ENCODE results near the gene SF1. TPM values are rescaled to one million over a fixed set of nuclear protein-coding genes. Genes with fewer than 3 reads are reported as not detected.
"Not testable (repeated sequence)": the region's sequence is repeated elsewhere in the genome, so short reads cannot be mapped to it uniquely, and the experiment has no call there.

SF1 gene, protein sequence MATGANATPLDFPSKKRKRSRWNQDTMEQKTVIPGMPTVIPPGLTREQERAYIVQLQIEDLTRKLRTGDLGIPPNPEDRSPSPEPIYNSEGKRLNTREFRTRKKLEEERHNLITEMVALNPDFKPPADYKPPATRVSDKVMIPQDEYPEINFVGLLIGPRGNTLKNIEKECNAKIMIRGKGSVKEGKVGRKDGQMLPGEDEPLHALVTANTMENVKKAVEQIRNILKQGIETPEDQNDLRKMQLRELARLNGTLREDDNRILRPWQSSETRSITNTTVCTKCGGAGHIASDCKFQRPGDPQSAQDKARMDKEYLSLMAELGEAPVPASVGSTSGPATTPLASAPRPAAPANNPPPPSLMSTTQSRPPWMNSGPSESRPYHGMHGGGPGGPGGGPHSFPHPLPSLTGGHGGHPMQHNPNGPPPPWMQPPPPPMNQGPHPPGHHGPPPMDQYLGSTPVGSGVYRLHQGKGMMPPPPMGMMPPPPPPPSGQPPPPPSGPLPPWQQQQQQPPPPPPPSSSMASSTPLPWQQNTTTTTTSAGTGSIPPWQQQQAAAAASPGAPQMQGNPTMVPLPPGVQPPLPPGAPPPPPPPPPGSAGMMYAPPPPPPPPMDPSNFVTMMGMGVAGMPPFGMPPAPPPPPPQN
- polyA plus RNA-seq (2012; ENCODE audit: missing spikeins), result 146 TPM

DNA sequence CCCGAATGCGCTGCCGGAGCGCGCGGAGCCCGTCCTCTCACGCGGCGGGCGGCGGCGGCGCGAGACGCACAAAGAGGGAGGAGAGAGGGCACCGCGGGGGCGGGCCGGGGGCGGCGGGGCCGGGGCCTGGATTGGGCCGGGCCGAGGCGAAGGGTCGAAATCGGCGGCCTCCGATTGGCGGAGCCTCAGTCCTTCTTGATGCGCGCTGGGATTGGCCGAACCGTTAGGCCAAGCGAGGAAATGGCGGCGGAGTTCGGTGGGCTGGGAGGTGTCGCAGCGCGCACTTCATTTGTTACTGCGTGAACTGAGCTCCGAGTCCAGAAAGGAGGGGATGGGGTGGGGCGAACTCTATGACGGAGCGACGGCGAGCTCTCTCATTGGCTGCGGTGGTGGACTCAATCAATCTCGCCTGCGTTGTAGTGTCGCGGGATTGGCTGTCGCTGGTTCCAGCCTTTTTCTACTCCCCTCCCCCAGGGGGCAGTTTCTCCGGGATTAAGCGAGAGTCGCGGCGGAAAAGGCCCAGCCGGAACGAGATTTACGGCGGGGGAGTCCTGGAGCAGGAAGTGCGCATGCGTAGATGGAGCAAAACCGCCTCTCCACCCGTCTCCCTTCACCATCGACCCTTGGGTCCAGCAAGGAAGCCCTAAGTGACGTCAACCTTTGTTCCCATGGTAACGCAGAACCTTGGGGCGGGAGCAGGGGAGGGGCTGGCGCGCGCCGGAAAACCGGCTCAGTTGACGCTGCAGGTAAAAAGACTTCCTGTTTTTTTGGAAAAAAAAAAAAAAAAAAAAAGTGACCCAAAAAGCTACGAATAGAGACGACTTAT is at the start of gene SF1:
Gene SF1 (minus strand): TSS at position 70 of the 826 bp plus-strand sequence. CDS start 150 bp downstream, outside the sequence.
- peak; percentile 96 for TF ChIP-seq POLR2AphosphoS5 (IDR thresholded peaks at IDR 0.05; ENCODE audit: low read depth, low read length)
- peak; percentile 70 for TF ChIP-seq TAF1 (IDR thresholded peaks at IDR 0.05; ENCODE audit: borderline replicate concordance, low read depth, low read length)
- peak; percentile 95 for TF ChIP-seq POLR2A (IDR thresholded peaks at IDR 0.05; ENCODE audit: low read depth, low read length)
- FAIRE-seq, result peak; percentile 100
- peak; percentile 90 for DNase-seq (ENCODE audit: insufficient read length)

DNA sequence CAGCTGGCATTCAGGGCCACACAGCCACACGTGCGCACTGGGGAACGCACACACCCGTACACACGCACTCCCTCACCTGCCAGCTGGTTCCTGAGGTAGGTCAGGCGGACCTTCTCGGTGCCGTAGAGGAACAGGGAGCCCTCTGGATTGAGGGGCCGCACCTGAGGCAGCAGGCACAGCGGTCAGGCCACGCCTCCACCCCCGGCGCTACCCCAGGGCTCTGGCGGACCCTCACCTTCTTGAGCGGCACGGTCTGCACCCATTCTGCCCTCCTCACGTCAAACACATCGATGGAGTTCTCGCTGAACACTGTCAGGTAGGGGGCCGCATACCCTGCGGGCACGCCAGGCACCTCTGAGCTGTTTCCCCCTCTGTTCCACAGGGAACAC is 49.1 kb upstream of the SF1 start:
- no peak for FAIRE-seq
- TF ChIP-seq POLR2AphosphoS5 (IDR thresholded peaks at IDR 0.05; ENCODE audit: low read depth, low read length) (no peak), POLR2A (IDR thresholded peaks at IDR 0.05; ENCODE audit: low read depth, low read length) (no peak), TAF1 (IDR thresholded peaks at IDR 0.05; ENCODE audit: borderline replicate concordance, low read depth, low read length) (no peak)
- no peak for DNase-seq (ENCODE audit: insufficient read length)

DNA sequence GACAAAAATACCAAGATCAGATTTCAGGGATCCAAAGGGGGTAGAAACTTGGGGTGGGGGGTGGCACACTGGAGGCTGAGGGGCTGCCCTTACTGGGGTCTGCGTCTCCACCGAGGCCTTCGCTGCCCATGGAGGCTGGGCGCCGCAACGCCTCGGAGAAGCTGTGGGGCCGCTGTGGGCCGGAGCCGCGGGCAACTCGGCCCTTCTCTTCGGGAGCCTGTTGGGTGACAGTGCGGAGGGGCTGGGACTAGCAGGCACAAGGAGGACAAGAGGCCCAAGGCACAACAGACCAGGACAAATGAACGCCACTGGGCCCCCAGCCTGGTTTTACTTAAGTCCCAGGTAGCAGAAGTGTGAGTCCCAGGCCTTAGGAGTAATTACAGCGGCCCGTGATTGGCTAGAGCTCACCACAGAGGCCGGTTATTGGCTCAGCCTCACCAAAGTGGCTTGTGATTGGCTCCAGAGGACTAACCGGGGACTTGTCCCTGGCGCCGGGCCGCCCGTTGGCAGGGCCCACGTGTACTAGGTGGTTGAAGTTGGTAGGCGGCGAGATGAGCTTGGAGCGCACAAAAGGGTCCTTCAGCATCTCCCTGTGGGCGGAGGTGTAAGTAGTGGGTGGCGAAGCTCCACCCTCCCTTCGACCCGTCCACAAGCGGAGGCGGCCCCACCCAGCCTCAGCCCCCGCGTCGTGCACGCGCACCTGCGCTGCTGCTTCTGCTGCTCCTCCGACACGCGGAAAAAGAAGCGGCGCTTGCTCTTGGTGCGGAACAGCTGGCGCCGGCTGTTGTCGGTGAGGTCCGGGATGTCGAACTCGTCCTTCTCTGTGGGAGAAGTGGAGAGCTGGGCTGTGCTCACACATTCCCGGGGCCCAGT is 48.5 kb upstream of the SF1 start:
- no peak for TF ChIP-seq POLR2AphosphoS5 (IDR thresholded peaks at IDR 0.05; ENCODE audit: low read depth, low read length)
- no peak for TF ChIP-seq POLR2A (IDR thresholded peaks at IDR 0.05; ENCODE audit: low read depth, low read length)
- TF ChIP-seq TAF1 (IDR thresholded peaks at IDR 0.05; ENCODE audit: borderline replicate concordance, low read depth, low read length), result no peak
- DNase-seq (ENCODE audit: insufficient read length) (no peak), FAIRE-seq (no peak)

DNA sequence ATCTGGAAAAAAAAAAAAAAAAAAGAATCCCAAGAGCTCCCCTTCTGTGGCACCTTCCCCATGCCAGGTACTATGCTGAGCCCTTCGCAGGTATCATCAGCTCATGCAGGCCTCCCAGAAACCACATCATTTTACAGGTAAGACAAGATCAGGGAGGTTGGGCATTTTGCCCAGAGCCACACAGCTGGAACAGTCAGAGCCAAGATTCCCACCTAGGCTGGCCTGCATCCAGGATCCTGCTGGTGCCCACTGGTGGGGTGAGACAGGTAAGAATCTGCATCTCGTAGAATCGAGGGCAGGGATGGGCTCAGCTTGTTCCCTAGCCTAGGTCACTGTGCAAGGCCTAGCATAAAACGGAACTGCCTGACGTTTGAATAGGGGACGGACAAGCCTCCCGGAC is 47.7 kb upstream of the SF1 start:
- no peak for DNase-seq (ENCODE audit: insufficient read length)
- FAIRE-seq, result no peak
- no peak for TF ChIP-seq TAF1 (IDR thresholded peaks at IDR 0.05; ENCODE audit: borderline replicate concordance, low read depth, low read length)
- no peak for TF ChIP-seq POLR2AphosphoS5 (IDR thresholded peaks at IDR 0.05; ENCODE audit: low read depth, low read length)
- TF ChIP-seq POLR2A (IDR thresholded peaks at IDR 0.05; ENCODE audit: low read depth, low read length), result no peak

DNA sequence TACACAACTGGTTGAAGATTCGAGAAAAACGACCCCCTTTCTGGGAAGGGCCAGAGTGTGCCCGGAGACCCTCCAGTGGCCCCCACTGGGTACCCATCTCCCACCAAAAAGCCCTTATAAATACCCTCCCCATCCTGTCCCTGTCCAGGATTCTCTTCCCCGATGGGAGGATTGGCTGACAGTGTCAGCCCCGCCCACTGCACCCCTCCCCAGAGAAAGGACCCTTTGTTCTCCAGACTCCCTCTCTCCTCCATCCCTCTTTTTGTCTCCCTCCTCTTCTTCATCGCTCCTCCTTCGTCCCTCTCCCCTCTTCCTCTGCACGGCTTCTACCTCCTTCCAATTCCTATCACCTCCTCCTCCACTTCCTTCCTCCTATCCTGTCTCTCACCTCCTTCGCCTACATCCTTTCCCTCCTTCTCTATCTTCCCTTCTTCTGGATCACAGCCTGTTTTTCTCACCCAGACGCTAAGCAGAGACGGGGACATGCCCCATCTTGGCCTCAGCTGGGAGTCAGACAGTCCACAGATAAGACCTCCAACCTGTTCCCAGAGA is 45.3 kb upstream of the SF1 start:
- no peak for FAIRE-seq
- DNase-seq (ENCODE audit: insufficient read length), result no peak
- TF ChIP-seq POLR2A (IDR thresholded peaks at IDR 0.05; ENCODE audit: low read depth, low read length), result no peak
- no peak for TF ChIP-seq POLR2AphosphoS5 (IDR thresholded peaks at IDR 0.05; ENCODE audit: low read depth, low read length)
- no peak for TF ChIP-seq TAF1 (IDR thresholded peaks at IDR 0.05; ENCODE audit: borderline replicate concordance, low read depth, low read length)

DNA sequence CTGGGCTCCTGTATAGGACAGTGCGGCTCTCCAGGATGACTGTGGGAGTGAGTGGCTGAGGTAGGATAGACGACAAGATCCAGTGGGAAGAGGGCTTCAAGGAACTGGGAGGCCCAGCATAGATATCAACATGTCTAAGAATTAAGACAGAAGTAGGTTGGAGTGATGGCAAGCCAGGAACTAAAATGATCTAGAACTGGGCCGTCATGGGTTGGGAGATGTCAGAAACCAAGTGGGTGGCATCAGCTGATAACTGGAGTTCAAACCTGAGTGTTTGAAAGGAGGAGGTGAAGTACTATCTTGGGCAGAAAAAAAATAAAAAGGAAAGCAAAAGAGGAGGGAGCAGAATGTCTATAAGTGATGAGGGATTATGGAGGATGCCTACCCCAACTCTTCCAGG is 39.1 kb upstream of the SF1 start:
- TF ChIP-seq TAF1 (IDR thresholded peaks at IDR 0.05; ENCODE audit: borderline replicate concordance, low read depth, low read length) (no peak), POLR2A (IDR thresholded peaks at IDR 0.05; ENCODE audit: low read depth, low read length) (no peak), POLR2AphosphoS5 (IDR thresholded peaks at IDR 0.05; ENCODE audit: low read depth, low read length) (no peak)
- FAIRE-seq, result no peak
- DNase-seq (ENCODE audit: insufficient read length), result no peak

DNA sequence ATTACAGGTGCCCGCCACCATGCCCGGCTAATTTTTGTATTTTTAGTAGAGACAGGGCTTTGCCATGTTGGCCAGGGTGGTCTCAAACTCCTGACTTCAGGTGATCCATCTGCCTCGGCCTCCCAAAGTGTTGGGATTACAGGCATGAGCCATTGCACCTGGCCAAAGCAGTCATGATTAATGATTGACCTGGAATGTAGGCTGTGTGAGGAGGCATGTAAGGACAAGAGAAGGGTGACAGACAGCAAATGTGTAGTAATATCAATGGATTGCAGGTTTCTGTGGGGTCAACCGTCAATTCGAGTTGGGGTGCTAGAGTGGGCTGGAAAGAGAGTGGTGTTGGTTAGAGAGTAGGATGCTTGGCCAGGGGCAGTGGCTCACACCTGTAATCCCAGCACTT is 37.1 kb upstream of the SF1 start:
- FAIRE-seq, result peak; percentile 54
- not testable (repeated sequence) for DNase-seq (ENCODE audit: insufficient read length)

- FAIRE-seq (peak; percentile 99), DNase-seq (ENCODE audit: insufficient read length) (no peak)
- TF ChIP-seq POLR2A (IDR thresholded peaks at IDR 0.05; ENCODE audit: low read depth, low read length) (no peak), POLR2AphosphoS5 (IDR thresholded peaks at IDR 0.05; ENCODE audit: low read depth, low read length) (no peak), TAF1 (IDR thresholded peaks at IDR 0.05; ENCODE audit: borderline replicate concordance, low read depth, low read length) (no peak)
Measured at GRCh38 chr11:64814712-64815187, 36.4 kb upstream of the SF1 start.

DNA sequence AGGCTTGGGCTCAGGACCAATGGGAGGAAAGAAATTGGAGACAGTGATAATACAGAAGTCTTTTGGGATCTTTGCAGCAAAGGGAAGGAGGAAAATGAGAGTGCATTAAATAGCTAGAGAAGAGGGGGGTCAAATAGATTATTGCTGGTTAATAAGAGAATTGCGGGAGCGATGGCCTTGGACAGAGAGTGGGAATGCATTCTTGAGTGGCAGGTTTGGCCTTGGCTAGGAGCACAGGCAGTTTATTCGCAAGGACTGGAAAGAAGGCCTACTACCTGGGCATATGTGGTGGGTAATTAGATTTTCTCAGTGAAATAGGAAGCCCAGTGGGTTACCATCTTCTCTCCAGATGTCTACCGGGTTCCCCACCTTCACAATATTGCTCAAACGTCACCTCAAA is 35.5 kb upstream of the SF1 start:
- DNase-seq (ENCODE audit: insufficient read length), result no peak
- FAIRE-seq, result no peak
- no peak for TF ChIP-seq POLR2A (IDR thresholded peaks at IDR 0.05; ENCODE audit: low read depth, low read length)
- TF ChIP-seq POLR2AphosphoS5 (IDR thresholded peaks at IDR 0.05; ENCODE audit: low read depth, low read length), result no peak
- TF ChIP-seq TAF1 (IDR thresholded peaks at IDR 0.05; ENCODE audit: borderline replicate concordance, low read depth, low read length), result no peak

GRCh38 chr11:64810891-64811272 is 32.5 kb upstream of the SF1 start:
- FAIRE-seq (no peak), DNase-seq (ENCODE audit: insufficient read length) (no peak)
- TF ChIP-seq POLR2A (IDR thresholded peaks at IDR 0.05; ENCODE audit: low read depth, low read length) (no peak), POLR2AphosphoS5 (IDR thresholded peaks at IDR 0.05; ENCODE audit: low read depth, low read length) (no peak), TAF1 (IDR thresholded peaks at IDR 0.05; ENCODE audit: borderline replicate concordance, low read depth, low read length) (no peak)

All from GM12892 (cell line).